HepG2 (cell line): ENCODE data around the gene ASAP2. TPM values are rescaled to one million over a fixed set of nuclear protein-coding genes. Genes with fewer than 3 reads are reported as not detected.
A peak's percentile ranks its signal among the peaks of the same experiment; 100 is the strongest.

Experiments
- AFF4 ChIP-seq: sonication (generic); formaldehyde crosslinking; IDR thresholded peaks from 2 replicates; pipeline ENCODE4 v1.4.0; 2020; ENCODE audit warnings: missing genetic modification reagents
- ARNTL ChIP-seq: sonication (generic); formaldehyde crosslinking; IDR thresholded peaks from 2 replicates; pipeline ENCODE4 v1.4.0; 2020; ENCODE audit warnings: mild to moderate bottlenecking, missing genetic modification reagents
- CTCF ChIP-seq: sonication (generic); formaldehyde crosslinking; IDR thresholded peaks from 2 replicates; pipeline ENCODE4 v1.5.0; 2020; ENCODE audit warnings: mild to moderate bottlenecking, missing genetic modification reagents, moderate library complexity
- DRAP1 ChIP-seq: IDR thresholded peaks from 2 replicates; pipeline ENCODE4 v1.6.1; 2016; ENCODE audit warnings: missing genetic modification reagents, missing compliant biosample characterization
- FOSL2 ChIP-seq: sonication (generic); formaldehyde crosslinking; IDR thresholded peaks from 2 replicates; pipeline ENCODE4 v1.4.0; 2020; ENCODE audit warnings: missing genetic modification reagents
- HMG20A ChIP-seq: IDR thresholded peaks from 2 replicates; pipeline ENCODE4 v1.6.1; 2016; ENCODE audit warnings: borderline replicate concordance
- KDM5B ChIP-seq: sonication (generic); formaldehyde crosslinking; IDR thresholded peaks from 2 replicates; pipeline ENCODE4 v1.4.0; 2020; ENCODE audit warnings: missing genetic modification reagents, mild to moderate bottlenecking, borderline replicate concordance
- KLF12 ChIP-seq: sonication (generic); formaldehyde crosslinking; IDR thresholded peaks from 2 replicates; pipeline ENCODE4 v1.4.0; 2020; ENCODE audit warnings: missing genetic modification reagents, borderline replicate concordance
- MED8 ChIP-seq: sonication (generic); formaldehyde crosslinking; IDR thresholded peaks from 2 replicates; pipeline ENCODE4 v1.8.1; 2023; ENCODE audit warnings: mild to moderate bottlenecking, missing genetic modification reagents; ENCODE audit not compliant: insufficient replicate concordance
- MLX ChIP-seq: IDR thresholded peaks from 2 replicates; pipeline ENCODE4 v1.6.1; 2016
- NFKBIZ ChIP-seq: IDR thresholded peaks from 2 replicates; pipeline ENCODE4 v1.6.1; 2018; ENCODE audit warnings: missing genetic modification reagents, missing compliant biosample characterization
- NFYB ChIP-seq: sonication (generic); formaldehyde crosslinking; IDR thresholded peaks from 2 replicates; pipeline ENCODE4 v1.4.0; 2020; ENCODE audit warnings: missing genetic modification reagents
- RARG ChIP-seq: sonication (generic); formaldehyde crosslinking; IDR thresholded peaks from 2 replicates; pipeline ENCODE4 v1.4.0; 2020; ENCODE audit warnings: low read depth, mild to moderate bottlenecking, missing genetic modification reagents
- SAFB2 ChIP-seq: sonication (generic); formaldehyde crosslinking; IDR thresholded peaks from 2 replicates; pipeline ENCODE4 v1.5.1; 2020; ENCODE audit warnings: missing genetic modification reagents, low read depth, mild to moderate bottlenecking, borderline replicate concordance
- SP5 ChIP-seq: IDR thresholded peaks from 2 replicates; pipeline ENCODE4 v1.6.1; 2016; ENCODE audit warnings: low read depth, borderline replicate concordance
- SRSF1 ChIP-seq: fragments of 200-400 bp; formaldehyde crosslinking; optimal IDR thresholded peaks from 2 replicates; pipeline ENCODE3; 2017; ENCODE audit warnings: mild to moderate bottlenecking, low read depth, low read length, moderate library complexity
- XBP1 ChIP-seq: sonication (generic); formaldehyde crosslinking; IDR thresholded peaks from 2 replicates; pipeline ENCODE4 v1.5.0; 2020; ENCODE audit warnings: missing genetic modification reagents
- ZNF281 ChIP-seq: sonication (generic); formaldehyde crosslinking; IDR thresholded peaks from 2 replicates; pipeline ENCODE4 v1.4.0; 2020; ENCODE audit warnings: missing genetic modification reagents, borderline replicate concordance
- ZNF30 ChIP-seq: sonication (generic); formaldehyde crosslinking; IDR thresholded peaks from 2 replicates; pipeline ENCODE4 v1.5.0; 2020; ENCODE audit warnings: mild to moderate bottlenecking, missing genetic modification reagents
- ZNF616 ChIP-seq: sonication (generic); formaldehyde crosslinking; IDR thresholded peaks from 2 replicates; pipeline ENCODE4 v1.5.0; 2020; ENCODE audit warnings: low read depth, mild to moderate bottlenecking, missing genetic modification reagents
- ZNF761 ChIP-seq: sonication (generic); formaldehyde crosslinking; conservative IDR thresholded peaks from 2 replicates; pipeline ENCODE4 v1.4.0; 2020; ENCODE audit warnings: mild to moderate bottlenecking, missing genetic modification reagents
- ZSCAN30 ChIP-seq: sonication (generic); formaldehyde crosslinking; IDR thresholded peaks from 2 replicates; pipeline ENCODE4 v1.5.0; 2020; ENCODE audit warnings: mild to moderate bottlenecking, missing genetic modification reagents
- ZZZ3 ChIP-seq: sonication (generic); formaldehyde crosslinking; IDR thresholded peaks from 2 replicates; pipeline ENCODE4 v1.4.0; 2020; ENCODE audit warnings: missing genetic modification reagents, mild to moderate bottlenecking, borderline replicate concordance
- polyA plus RNA-seq, 8 experiments: library from polyadenylated mRNA; depleted of rRNA in 3 of 8; stranded (reverse) in 7 of 8; unstranded in 1 of 8; fragments of >200 nt; fragmentation: Illumina TruSeq in 4 of 8; extraction: Trizol in 4 of 8; gene quantifications; 2 replicates each; pipeline versions ENCODE4 v1.2.1 to v1.2.3, GENCODE V29; 2011 to 2016; ENCODE audit warnings: low read depth in 4 of 8, missing spikeins in 1 of 8, mixed read lengths in 1 of 8; ENCODE audit not compliant: insufficient read depth in 1 of 8
- total RNA-seq, 5 experiments: library from RNA; depleted of rRNA; stranded (reverse); fragments of >200 nt; fragmentation: Illumina TruSeq; extraction: Trizol; gene quantifications; 2 replicates each; pipeline ENCODE4 v1.2.3, GENCODE V29; 2016; ENCODE audit warnings: low read depth in 1 of 5

The ASAP2 gene
- total and polyA plus RNA-seq, 2 of the 13 experiments (the other 11 are each of a cell fraction or from before 2014, with no cell fraction given), result 7.3 to 22.3 TPM

GRCh38 chr2:9336241-9336575, 129.6 kb downstream of the ASAP2 start (continued):
- TF ChIP-seq ZNF761 (CRISPR knock-in tag) (no peak), XBP1 (no peak), RARG (CRISPR knock-in tag) (no peak), KDM5B (no peak), MED8 (no peak), HMG20A (CRISPR knock-in tag) (no peak), FOSL2 (CRISPR knock-in tag) (0 out of 2 replicates have a peak, but pooled peaks have one; percentile 23), NFYB (CRISPR knock-in tag) (peak; percentile 26; the same call in 1 of the 2 replicates), MLX (CRISPR knock-in tag) (peak; percentile 65), CTCF (CRISPR knock-in tag) (0 out of 2 replicates have a peak, but pooled peaks have one; percentile 7), SP5 (CRISPR knock-in tag) (no peak), ZNF616 (no peak), NFKBIZ (no peak), DRAP1 (peak; percentile 85), AFF4 (CRISPR knock-in tag) (no peak), SAFB2 (CRISPR knock-in tag) (no peak), ZNF281 (CRISPR knock-in tag) (no peak), ZSCAN30 (CRISPR knock-in tag) (no peak), ZNF30 (CRISPR knock-in tag) (no peak), ZZZ3 (no peak), SRSF1 (peak; percentile 39), ARNTL (CRISPR knock-in tag) (no peak), KLF12 (no peak)
